Urothelium cell line (cell line): ENCODE measurements around the gene PRKACA.

Experiments
- DNase-seq: peaks from one replicate; pipeline ENCODE4 v3.0.0; 2011; ENCODE audit warnings: low spot score, mixed read lengths
- FAIRE-seq: peaks from 2 replicates; lab custom pipeline; 2011; peaks lifted over from hg19 to GRCh38; lab: Jason Lieb, UNC

Gene PRKACA

GRCh38 chr19:14117668-14118164, at the start of gene PRKACA:
Gene PRKACA, minus strand, starts transcription at chr19:14117762. Its CDS starts 215 bp downstream, at chr19:14117547.
- FAIRE-seq, result peak; percentile 82
- peak; percentile 96 for DNase-seq

- DNase-seq, result no peak
- no peak for FAIRE-seq
Measured at GRCh38 chr19:14166999-14167575, 49.5 kb upstream of the PRKACA start.

- no peak for FAIRE-seq
- DNase-seq, result no peak
Measured at GRCh38 chr19:14165990-14166830, 48.6 kb upstream of the PRKACA start.

GRCh38 chr19:14164724-14165493, 47.3 kb upstream of the PRKACA start:
- FAIRE-seq, result no peak
- DNase-seq, result no peak

GRCh38 chr19:14164082-14164481, 46.5 kb upstream of the PRKACA start:
- FAIRE-seq, result no peak
- no peak for DNase-seq

- FAIRE-seq (no peak), DNase-seq (no peak)
Measured at GRCh38 chr19:14162871-14163297, 45.3 kb upstream of the PRKACA start.

GRCh38 chr19:14161305-14161704, 43.7 kb upstream of the PRKACA start:
- DNase-seq (no peak), FAIRE-seq (no peak)

GRCh38 chr19:14160017-14160703, 42.6 kb upstream of the PRKACA start:
- no peak for FAIRE-seq
- no peak for DNase-seq

- no peak for FAIRE-seq
Measured at GRCh38 chr19:14159059-14159458, 41.5 kb upstream of the PRKACA start.

GRCh38 chr19:14158276-14159023, 40.9 kb upstream of the PRKACA start:
- FAIRE-seq, result no peak
- no peak for DNase-seq

More at GRCh38 chr19:14159059-14159458, 41.5 kb upstream of the PRKACA start:
- no peak for DNase-seq

- DNase-seq (no peak), FAIRE-seq (no peak)
Measured at GRCh38 chr19:14156971-14157717, 39.6 kb upstream of the PRKACA start.

GRCh38 chr19:14156122-14156521, 38.6 kb upstream of the PRKACA start:
- no peak for FAIRE-seq
- DNase-seq, result no peak

- DNase-seq (no peak), FAIRE-seq (no peak)
Measured at GRCh38 chr19:14155371-14155770, 37.8 kb upstream of the PRKACA start.

GRCh38 chr19:14152713-14153112, 35.2 kb upstream of the PRKACA start:
- FAIRE-seq, result no peak
- no peak for DNase-seq

GRCh38 chr19:14150770-14151661, 33.5 kb upstream of the PRKACA start:
- DNase-seq, result no peak

GRCh38 chr19:14150041-14150769, 32.6 kb upstream of the PRKACA start:
- DNase-seq (no peak), FAIRE-seq (no peak)

More at GRCh38 chr19:14150770-14151661, 33.5 kb upstream of the PRKACA start:
- no peak for FAIRE-seq

GRCh38 chr19:14149509-14149994, 32.0 kb upstream of the PRKACA start:
- DNase-seq, result no peak
- FAIRE-seq, result no peak
